ENCODE data around the gene ROMO1. TPM values are rescaled to one million over a fixed set of nuclear protein-coding genes. Genes with fewer than 3 reads are reported as not detected.
"Not testable (repeated sequence)": the region's sequence is repeated elsewhere in the genome, so short reads cannot be mapped to it uniquely, and the experiment has no call there.

The ROMO1 gene
- total RNA-seq, 1 donor: 146 TPM

DNA sequence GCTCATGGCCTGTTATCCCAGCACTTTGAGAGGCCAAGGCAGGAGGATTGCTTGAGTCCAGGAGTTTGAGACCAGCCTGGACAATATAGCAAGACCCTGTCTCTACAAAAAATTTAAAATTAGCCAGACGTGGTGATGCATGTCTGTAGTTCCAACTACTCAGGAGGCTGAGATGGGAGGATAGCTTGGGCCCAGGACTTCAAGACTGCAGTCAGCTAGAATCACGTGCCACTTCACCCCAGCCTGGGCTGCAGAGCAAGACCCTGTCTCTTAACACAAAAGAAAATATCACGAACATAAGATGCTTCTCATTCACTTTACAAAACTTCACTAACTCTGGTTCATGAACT is 45.3 kb downstream of the ROMO1 start:
- DNase-seq (ENCODE audit: low read depth in 2 of 3, low spot score in 2 of 3): not testable (repeated sequence)

Other genes starting within 250 kb of the ROMO1 start
- 12.4 TPM for gene CEP250, start 243.8 kb upstream of the ROMO1 start, total RNA-seq
- not detected for gene C20orf173, start 169.8 kb upstream of the ROMO1 start, total RNA-seq
- gene ERGIC3, start 157.3 kb upstream of the ROMO1 start, total RNA-seq: 650 TPM
- 6.5 TPM for gene SPAG4, start 83.6 kb upstream of the ROMO1 start, total RNA-seq
- gene CPNE1, start 34.5 kb upstream of the ROMO1 start, total RNA-seq: 369 TPM
- gene RBM12, start 34.5 kb upstream of the ROMO1 start, total RNA-seq: 85.9 TPM
- gene NFS1, start 53 bp upstream of the ROMO1 start, total RNA-seq: 25.0 TPM
- 256 TPM for gene RBM39, start 42.9 kb downstream of the ROMO1 start, total RNA-seq
- gene PHF20, start 72.6 kb downstream of the ROMO1 start, total RNA-seq: 42.3 TPM